ENCODE data around the gene SMG5.

The SMG5 gene

GRCh38 chr1:156263288-156263655 lies 19.4 kb downstream of the SMG5 start:
- no peak overlapping the region for H3K9ac ChIP-seq
- no peak overlapping the region for H3K27ac ChIP-seq

GRCh38 chr1:156262461-156263287 lies 20.0 kb downstream of the SMG5 start:
- no peaks in the 10 kb centered on the region for H3K4me1 ChIP-seq
- no peaks in the 10 kb centered on the region for H3K9me3 ChIP-seq (ENCODE audit: control insufficient read depth, low read length)
- H3K4me2 ChIP-seq (ENCODE audit: low read length), result no peak overlapping the region
- no peak overlapping the region for H3K27ac ChIP-seq
- H3K27me3 ChIP-seq (ENCODE audit: control insufficient read depth, insufficient read depth, low read length), result no peaks in the 10 kb centered on the region
- H3K79me2 ChIP-seq, result no peaks in the 10 kb centered on the region
- H3K4me3 ChIP-seq (ENCODE audit: low read depth, low read length), result no peak overlapping the region
- no peaks in the 10 kb centered on the region for H3K36me3 ChIP-seq (ENCODE audit: control insufficient read depth, insufficient read depth, low read length)
- H3K9ac ChIP-seq, result no peak overlapping the region
- TF ChIP-seq CTCF (IDR thresholded peaks at IDR 0.05), result no peak
- H2AFZ ChIP-seq, result no peak overlapping the region

More at GRCh38 chr1:156263288-156263655, 19.4 kb downstream of the SMG5 start:
- Histone ChIP-seq H3K36me3 (ENCODE audit: control insufficient read depth, insufficient read depth, low read length) (no peaks in the 10 kb centered on the region), H3K79me2 (no peaks in the 10 kb centered on the region), H3K4me1 (no peaks in the 10 kb centered on the region), H3K4me3 (ENCODE audit: low read depth, low read length) (no peak overlapping the region), H3K9me3 (ENCODE audit: control insufficient read depth, low read length) (no peaks in the 10 kb centered on the region), H3K27me3 (ENCODE audit: control insufficient read depth, insufficient read depth, low read length) (no peaks in the 10 kb centered on the region), H2AFZ (no peak overlapping the region), H3K4me2 (ENCODE audit: low read length) (no peak overlapping the region)
- TF ChIP-seq CTCF (IDR thresholded peaks at IDR 0.05), result no peak

GRCh38 chr1:156260896-156261295 lies 21.7 kb downstream of the SMG5 start:
- Histone ChIP-seq H3K4me3 (ENCODE audit: low read depth, low read length) (no peak overlapping the region), H3K36me3 (ENCODE audit: control insufficient read depth, insufficient read depth, low read length) (no peaks in the 10 kb centered on the region), H3K9me3 (ENCODE audit: control insufficient read depth, low read length) (no peaks in the 10 kb centered on the region), H3K4me1 (no peaks in the 10 kb centered on the region), H3K4me2 (ENCODE audit: low read length) (no peak overlapping the region), H3K9ac (no peak overlapping the region), H3K27me3 (ENCODE audit: control insufficient read depth, insufficient read depth, low read length) (no peaks in the 10 kb centered on the region), H3K27ac (no peak overlapping the region), H3K79me2 (no peaks in the 10 kb centered on the region), H2AFZ (no peak overlapping the region)
- no peak for TF ChIP-seq CTCF (IDR thresholded peaks at IDR 0.05)

GRCh38 chr1:156259805-156260204 lies 22.8 kb downstream of the SMG5 start:
- Histone ChIP-seq H3K36me3 (ENCODE audit: control insufficient read depth, insufficient read depth, low read length) (no peaks in the 10 kb centered on the region), H3K4me3 (ENCODE audit: low read depth, low read length) (no peak overlapping the region), H3K4me1 (no peaks in the 10 kb centered on the region), H2AFZ (no peak overlapping the region), H3K27ac (no peak overlapping the region), H3K79me2 (no peaks in the 10 kb centered on the region), H3K9me3 (ENCODE audit: control insufficient read depth, low read length) (no peaks in the 10 kb centered on the region), H3K4me2 (ENCODE audit: low read length) (no peak overlapping the region), H3K27me3 (ENCODE audit: control insufficient read depth, insufficient read depth, low read length) (no peaks in the 10 kb centered on the region), H3K9ac (no peak overlapping the region)
- TF ChIP-seq CTCF (IDR thresholded peaks at IDR 0.05), result no peak

GRCh38 chr1:156258859-156259258 lies 23.8 kb downstream of the SMG5 start:
- Histone ChIP-seq H3K9ac (no peak overlapping the region), H3K27ac (no peak overlapping the region), H3K4me1 (peaks cover 6% of the 10 kb centered on the region), H3K9me3 (ENCODE audit: control insufficient read depth, low read length) (no peaks in the 10 kb centered on the region), H3K27me3 (ENCODE audit: control insufficient read depth, insufficient read depth, low read length) (no peaks in the 10 kb centered on the region), H3K4me2 (ENCODE audit: low read length) (no peak overlapping the region), H3K4me3 (ENCODE audit: low read depth, low read length) (no peak overlapping the region), H3K36me3 (ENCODE audit: control insufficient read depth, insufficient read depth, low read length) (no peaks in the 10 kb centered on the region), H3K79me2 (no peaks in the 10 kb centered on the region), H2AFZ (no peak overlapping the region)
- no peak for TF ChIP-seq CTCF (IDR thresholded peaks at IDR 0.05)
